Mesendoderm (in vitro differentiated cells): ENCODE measurements around the gene SLC30A4.
A peak's percentile ranks its signal among the peaks of the same experiment; 100 is the strongest.

Experiments
- DNase-seq: peaks from one replicate; pipeline ENCODE4 v3.0.0; 2013
- H2AK5ac ChIP-seq: 2 replicates; pipeline ENCODE4 v1.6.1; 2013; ENCODE audit warnings: low read length, inconsistent platforms
- H2BK120ac ChIP-seq: 2 replicates; pipeline ENCODE4 v1.6.1; 2013; ENCODE audit warnings: low read depth, mild to moderate bottlenecking, low read length, moderate library complexity, mixed read lengths
- H2BK15ac ChIP-seq: replicated peaks from 2 replicates; pipeline ENCODE4 v1.6.1; 2013; ENCODE audit warnings: low read depth, mild to moderate bottlenecking, moderate library complexity
- H2BK5ac ChIP-seq: 2 replicates; pipeline ENCODE4 v1.6.1; 2013; ENCODE audit warnings: low read length, inconsistent platforms
- H3K18ac ChIP-seq: 2 replicates; pipeline ENCODE4 v1.6.1; 2013; ENCODE audit warnings: mild to moderate bottlenecking, low read length, mixed read lengths
- H3K23ac ChIP-seq: one replicate; pipeline ENCODE4 v1.6.1; 2013; ENCODE audit warnings: low read length
- H3K27ac ChIP-seq: 2 replicates; pipeline ENCODE4 v1.5.1; 2013; ENCODE audit warnings: low read depth, mild to moderate bottlenecking, inconsistent platforms, low read length, moderate library complexity
- H3K27me3 ChIP-seq: 2 replicates; pipeline ENCODE4 v1.6.1; 2013; ENCODE audit warnings: low read length, control low read depth, mild to moderate bottlenecking, inconsistent platforms; ENCODE audit not compliant: insufficient read depth, poor library complexity
- H3K36me3 ChIP-seq: 2 replicates; pipeline ENCODE4 v1.6.1; 2013; ENCODE audit warnings: low read length, inconsistent platforms; ENCODE audit not compliant: control insufficient read depth, insufficient read depth
- H3K4ac ChIP-seq: one replicate; pipeline ENCODE4 v1.6.1; 2013; ENCODE audit warnings: low read depth, mild to moderate bottlenecking, low read length, moderate library complexity
- H3K4me1 ChIP-seq: 2 replicates; pipeline ENCODE4 v1.6.1; 2013; ENCODE audit warnings: low read depth, low read length, inconsistent platforms; ENCODE audit not compliant: control insufficient read depth
- H3K4me2 ChIP-seq: 2 replicates; pipeline ENCODE4 v1.6.1; 2013; ENCODE audit warnings: low read length
- H3K4me3 ChIP-seq: 2 replicates; pipeline ENCODE4 v1.5.1; 2013; ENCODE audit warnings: mild to moderate bottlenecking, low read length
- H3K56ac ChIP-seq: one replicate; pipeline ENCODE4 v1.6.1; 2013; ENCODE audit warnings: low read length
- H3K79me1 ChIP-seq: 2 replicates; pipeline ENCODE4 v1.6.1; 2013; ENCODE audit warnings: low read length, inconsistent platforms
- H3K79me2 ChIP-seq: 2 replicates; pipeline ENCODE4 v1.6.1; 2013; ENCODE audit warnings: mild to moderate bottlenecking, low read length; ENCODE audit not compliant: control insufficient read depth, insufficient read depth
- H3K9ac ChIP-seq: 2 replicates; pipeline ENCODE4 v1.6.1; 2013; ENCODE audit warnings: low read length, inconsistent platforms
- H4K5ac ChIP-seq: one replicate; pipeline ENCODE4 v1.6.1; 2013; ENCODE audit warnings: low read length
- H4K8ac ChIP-seq: one replicate; pipeline ENCODE4 v1.6.1; 2013; ENCODE audit warnings: low read depth, mild to moderate bottlenecking, control low read depth, low read length, moderate library complexity
- WGBS: extraction: QIAGEN DNeasy Blood & Tissue Kit; methylation state at CpG from one replicate; pipeline ENCODE4 v1.1.7; 2013; ENCODE audit warnings: low lambda C conversion rate, missing lambda C conversion rate; ENCODE audit not compliant: insufficient coverage; ENCODE audit errors: extremely low coverage; 5-methylcytosine and 5-hydroxymethylcytosine counted together

The SLC30A4 gene

DNA sequence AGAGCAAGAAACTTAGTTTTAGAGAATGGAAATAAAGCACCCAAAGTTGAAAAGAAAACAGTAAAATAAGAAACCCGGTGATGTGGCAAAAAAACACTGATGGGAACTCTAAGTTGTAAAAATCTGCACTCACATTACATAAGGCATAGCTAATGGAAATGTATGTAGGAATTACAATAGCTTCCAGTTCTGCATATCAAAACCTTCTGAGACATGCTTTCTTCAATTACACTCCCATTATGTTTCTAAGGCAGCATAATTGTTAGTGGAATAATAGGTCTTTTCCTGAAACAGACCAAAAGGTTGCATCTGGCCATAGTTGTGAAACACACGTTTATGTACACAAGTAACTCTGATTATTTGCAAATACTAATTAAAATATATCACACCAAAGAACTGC, 41.4 kb downstream of the SLC30A4 start:
- no peak overlapping the region for H2BK5ac ChIP-seq
- H3K79me2 ChIP-seq: no peaks in the 10 kb centered on the region
- no peak overlapping the region for H2BK120ac ChIP-seq
- no peak overlapping the region for H4K5ac ChIP-seq
- H3K4me3 ChIP-seq: no peak overlapping the region
- no peaks in the 10 kb centered on the region for H3K4me1 ChIP-seq
- no peak overlapping the region for H3K23ac ChIP-seq
- H2AK5ac ChIP-seq: no peak overlapping the region
- H3K9ac ChIP-seq: no peak overlapping the region
- no peak for DNase-seq
- H3K56ac ChIP-seq: no peak overlapping the region
- WGBS: no CpG with 5 or more reads among the region's 2 CpGs
- H3K4me2 ChIP-seq: no peak overlapping the region
- no peak overlapping the region for H2BK15ac ChIP-seq
- H3K27ac ChIP-seq: no peak overlapping the region
- H3K4ac ChIP-seq: no peak overlapping the region
- H3K36me3 ChIP-seq: no peaks in the 10 kb centered on the region
- H3K27me3 ChIP-seq: peaks cover 5% of the 10 kb centered on the region
- no peak overlapping the region for H3K18ac ChIP-seq
- H4K8ac ChIP-seq: no peak overlapping the region
- no peaks in the 10 kb centered on the region for H3K79me1 ChIP-seq

- WGBS: no CpG with 5 or more reads among the region's 3 CpGs
- Histone ChIP-seq H2BK15ac (no peak overlapping the region), H3K56ac (no peak overlapping the region), H2BK120ac (no peak overlapping the region), H3K4me3 (no peak overlapping the region), H3K27ac (no peak overlapping the region), H3K4ac (no peak overlapping the region), H2AK5ac (no peak overlapping the region), H4K8ac (no peak overlapping the region), H3K27me3 (peaks cover 15% of the 10 kb centered on the region), H3K4me2 (no peak overlapping the region), H4K5ac (no peak overlapping the region), H3K36me3 (no peaks in the 10 kb centered on the region), H2BK5ac (no peak overlapping the region), H3K9ac (no peak overlapping the region), H3K79me1 (no peaks in the 10 kb centered on the region), H3K4me1 (peaks cover 4% of the 10 kb centered on the region), H3K18ac (no peak overlapping the region), H3K79me2 (no peaks in the 10 kb centered on the region), H3K23ac (no peak overlapping the region)
- no peak for DNase-seq
These were observed 46.1 kb downstream of the SLC30A4 start for GRCh38 chr15:45476410-45476809.

DNA sequence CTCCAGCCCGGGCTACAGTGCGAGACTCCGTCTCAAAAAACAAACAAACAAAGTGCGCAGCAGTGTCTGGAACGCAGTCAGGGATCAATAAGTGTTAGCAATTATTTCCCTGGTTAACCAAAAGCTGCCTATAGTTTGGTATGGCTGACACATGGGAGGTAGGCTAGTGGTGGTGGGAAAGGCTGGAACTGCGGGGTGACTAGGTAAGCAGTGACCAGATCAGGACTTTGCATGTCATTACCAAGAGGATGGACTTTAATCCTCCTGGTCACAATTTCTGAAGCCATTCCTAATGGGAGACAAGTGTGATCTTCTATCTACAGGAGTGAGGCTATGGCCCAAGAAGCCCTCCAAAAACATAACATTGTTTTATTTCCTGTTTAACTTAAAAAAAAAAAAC, 47.8 kb downstream of the SLC30A4 start:
- Histone ChIP-seq H3K79me1 (no peaks in the 10 kb centered on the region), H4K8ac (no peak overlapping the region), H2BK5ac (no peak overlapping the region), H2BK120ac (no peak overlapping the region), H3K23ac (no peak overlapping the region), H2BK15ac (no peak overlapping the region), H3K36me3 (no peaks in the 10 kb centered on the region), H3K4ac (no peak overlapping the region), H3K4me2 (no peak overlapping the region), H3K56ac (no peak overlapping the region), H3K18ac (no peak overlapping the region), H3K4me1 (peaks cover 4% of the 10 kb centered on the region), H3K27me3 (peaks cover 15% of the 10 kb centered on the region), H3K79me2 (no peaks in the 10 kb centered on the region), H3K4me3 (no peak overlapping the region), H2AK5ac (no peak overlapping the region), H3K9ac (no peak overlapping the region), H3K27ac (no peak overlapping the region), H4K5ac (no peak overlapping the region)
- no CpG with 5 or more reads among the region's 6 CpGs for whole genome bisulfite sequencing
- DNase-seq: no peak

DNA sequence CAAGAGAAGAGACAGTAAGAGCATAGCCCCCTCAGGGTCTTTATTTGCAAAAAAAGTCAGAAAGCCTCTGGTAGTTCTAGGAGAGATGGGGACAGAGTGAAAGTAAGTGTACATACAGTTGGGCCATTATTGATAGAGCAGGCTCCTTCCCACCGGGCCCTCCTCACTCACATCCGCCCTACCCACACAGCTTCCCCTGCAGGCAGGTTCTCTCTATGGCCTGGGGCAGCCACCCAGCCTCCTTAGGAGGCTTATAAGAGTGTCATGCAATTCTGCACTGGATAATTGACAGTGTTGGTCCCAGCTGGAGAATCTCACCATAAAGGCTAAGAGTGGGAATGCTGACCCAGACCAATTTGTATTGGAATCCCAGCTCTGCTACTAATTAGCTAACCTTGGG, 49.5 kb downstream of the SLC30A4 start:
- WGBS: no CpG with 5 or more reads among the region's 2 CpGs
- Histone ChIP-seq H4K5ac (no peak overlapping the region), H3K79me2 (no peaks in the 10 kb centered on the region), H3K4me2 (no peak overlapping the region), H3K18ac (no peak overlapping the region), H2BK5ac (peak overlapping the region; percentile 33), H3K27me3 (peaks cover 16% of the 10 kb centered on the region), H3K4me1 (peaks cover 14% of the 10 kb centered on the region), H3K79me1 (no peaks in the 10 kb centered on the region), H3K27ac (peak overlapping the region; percentile 45), H3K56ac (peak overlapping the region; percentile 51), H2AK5ac (no peak overlapping the region), H3K23ac (no peak overlapping the region), H4K8ac (no peak overlapping the region), H2BK15ac (no peak overlapping the region), H3K4me3 (no peak overlapping the region), H2BK120ac (no peak overlapping the region), H3K36me3 (no peaks in the 10 kb centered on the region), H3K4ac (no peak overlapping the region), H3K9ac (no peak overlapping the region)
- peak; percentile 22 for DNase-seq

DNA sequence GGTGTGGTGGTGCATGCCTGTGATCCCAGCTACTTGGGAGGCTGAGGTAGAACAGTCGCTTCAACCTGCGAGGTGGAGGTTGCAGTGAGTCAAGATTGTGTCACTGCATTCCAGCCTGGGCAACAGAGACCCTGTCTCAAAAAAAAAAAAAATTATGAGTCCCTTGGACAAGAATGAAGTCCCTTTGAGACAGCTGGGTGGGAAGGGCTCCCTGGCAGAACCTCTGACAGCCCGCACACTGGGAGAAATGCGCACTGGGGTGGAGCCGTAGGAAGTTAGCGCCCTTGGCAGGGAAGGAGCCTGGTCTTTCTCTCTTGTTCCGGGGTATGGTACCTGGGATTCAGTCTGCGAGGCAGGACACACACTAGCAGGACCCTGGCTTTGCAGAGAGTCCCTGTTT, 51.4 kb downstream of the SLC30A4 start:
- Histone ChIP-seq H3K4me2 (no peak overlapping the region), H2BK120ac (no peak overlapping the region), H3K27ac (no peak overlapping the region), H3K4ac (peak overlapping the region; percentile 74), H3K36me3 (no peaks in the 10 kb centered on the region), H3K79me2 (no peaks in the 10 kb centered on the region), H4K8ac (no peak overlapping the region), H3K27me3 (peaks cover 17% of the 10 kb centered on the region), H3K4me1 (peaks cover 14% of the 10 kb centered on the region), H3K18ac (peak overlapping the region; percentile 56), H3K79me1 (no peaks in the 10 kb centered on the region), H3K4me3 (no peak overlapping the region), H2AK5ac (no peak overlapping the region), H2BK5ac (no peak overlapping the region), H4K5ac (no peak overlapping the region), H2BK15ac (no peak overlapping the region), H3K56ac (no peak overlapping the region), H3K9ac (no peak overlapping the region), H3K23ac (no peak overlapping the region)
- WGBS: no CpG with 5 or more reads among the region's 8 CpGs
- no peak for DNase-seq

- no peak overlapping the region for H3K18ac ChIP-seq
- no peak overlapping the region for H2BK120ac ChIP-seq
- no peak overlapping the region for H3K9ac ChIP-seq
- no peak overlapping the region for H3K4ac ChIP-seq
- H3K4me2 ChIP-seq: no peak overlapping the region
- no CpG with 5 or more reads among the region's 7 CpGs for WGBS
- no peak overlapping the region for H4K5ac ChIP-seq
- H2BK5ac ChIP-seq: no peak overlapping the region
- peaks cover 11% of the 10 kb centered on the region for H3K27me3 ChIP-seq
- H3K4me3 ChIP-seq: no peak overlapping the region
- H3K23ac ChIP-seq: no peak overlapping the region
- H3K56ac ChIP-seq: no peak overlapping the region
- H3K27ac ChIP-seq: no peak overlapping the region
- H3K4me1 ChIP-seq: peaks cover 14% of the 10 kb centered on the region
- H2AK5ac ChIP-seq: no peak overlapping the region
- H2BK15ac ChIP-seq: no peak overlapping the region
- H3K79me1 ChIP-seq: no peaks in the 10 kb centered on the region
- H4K8ac ChIP-seq: no peak overlapping the region
- no peaks in the 10 kb centered on the region for H3K36me3 ChIP-seq
- DNase-seq: peak; percentile 89
- no peaks in the 10 kb centered on the region for H3K79me2 ChIP-seq
These were observed 53.1 kb downstream of the SLC30A4 start for GRCh38 chr15:45469441-45469840.
